Stomach smooth muscle (tissue), 2 donors: Measurements from ENCODE around the gene RUFY1.

ENCODE experiments used
- H3K27ac ChIP-seq: one replicate; pipeline ENCODE4 v1.7.0; 2013; ENCODE audit warnings: mild to moderate bottlenecking, low read length, inconsistent platforms
- H3K27me3 ChIP-seq, 2 donors: one replicate each; pipeline ENCODE4 v1.7.0; 2013; ENCODE audit warnings: low read length in 2 of 2; ENCODE audit not compliant: insufficient read depth in 2 of 2, control insufficient read depth in 1 of 2
- H3K36me3 ChIP-seq, 2 donors: one replicate each; pipeline ENCODE4 v1.7.0; 2013; ENCODE audit warnings: low read length in 2 of 2; ENCODE audit not compliant: control insufficient read depth in 2 of 2, insufficient read depth in 2 of 2
- H3K4me1 ChIP-seq: one replicate; pipeline ENCODE4 v1.7.0; 2013; ENCODE audit warnings: low read length; ENCODE audit not compliant: control insufficient read depth, insufficient read depth
- H3K4me3 ChIP-seq, 2 donors: one replicate each; pipeline ENCODE4 v1.7.0; 2013; ENCODE audit warnings: low read length in 2 of 2
- H3K9ac ChIP-seq, 2 donors: one replicate each; pipeline ENCODE4 v1.7.0; 2013; ENCODE audit warnings: low read length in 2 of 2, mild to moderate bottlenecking in 1 of 2
- H3K9me3 ChIP-seq, 2 donors: one replicate each; pipeline ENCODE4 v1.7.0; 2013; ENCODE audit warnings: low read length in 2 of 2; ENCODE audit not compliant: control insufficient read depth in 2 of 2
- donor health status: healthy.
- donor health status: Pancreatic carcinoma.

Gene RUFY1

GRCh38 chr5:179613460-179614071, 63.2 kb downstream of the RUFY1 start:
- H3K27ac ChIP-seq, result no peak overlapping the region
- H3K4me1 ChIP-seq, result peaks cover 35% of the 10 kb centered on the region
- H3K36me3 ChIP-seq, result peaks cover 70 to 75% of the 10 kb centered on the region in 2 donors
- H3K9me3 ChIP-seq, result no peaks in the 10 kb centered on the region
- no peak overlapping the region for H3K9ac ChIP-seq
- H3K27me3 ChIP-seq, result no peaks in the 10 kb centered on the region
- no peak overlapping the region for H3K4me3 ChIP-seq

- Histone ChIP-seq H3K4me1 (peaks cover 41% of the 10 kb centered on the region), H3K9ac (no peak overlapping the region), H3K9me3 (no peaks in the 10 kb centered on the region), H3K27ac (no peak overlapping the region), H3K36me3 (peaks cover 64 to 69% of the 10 kb centered on the region in 2 donors), H3K27me3 (no peaks in the 10 kb centered on the region), H3K4me3 (no peak overlapping the region)
Observed at GRCh38 chr5:179614745-179615144, 64.4 kb downstream of the RUFY1 start.

- H3K4me3 ChIP-seq, result no peak overlapping the region
- H3K9ac ChIP-seq, result no peak overlapping the region
- H3K27me3 ChIP-seq, result no peaks in the 10 kb centered on the region
- no peaks in the 10 kb centered on the region for H3K9me3 ChIP-seq
- H3K4me1 ChIP-seq, result peaks cover 44% of the 10 kb centered on the region
- H3K27ac ChIP-seq, result no peak overlapping the region
- peaks cover 59 to 65% of the 10 kb centered on the region in 2 donors for H3K36me3 ChIP-seq
Observed at GRCh38 chr5:179615203-179615602, 64.8 kb downstream of the RUFY1 start.

GRCh38 chr5:179616002-179616594, 65.7 kb downstream of the RUFY1 start:
- H3K27ac ChIP-seq, result no peak overlapping the region
- H3K27me3 ChIP-seq, result no peaks in the 10 kb centered on the region
- H3K9me3 ChIP-seq, result no peaks in the 10 kb centered on the region
- peaks cover 60 to 65% of the 10 kb centered on the region in 2 donors for H3K36me3 ChIP-seq
- no peak overlapping the region for H3K9ac ChIP-seq
- H3K4me3 ChIP-seq, result no peak overlapping the region
- H3K4me1 ChIP-seq, result peaks cover 44% of the 10 kb centered on the region

GRCh38 chr5:179617930-179618329, 67.6 kb downstream of the RUFY1 start:
- Histone ChIP-seq H3K9ac (no peak overlapping the region), H3K9me3 (no peaks in the 10 kb centered on the region), H3K4me1 (peaks cover 36% of the 10 kb centered on the region), H3K4me3 (no peak overlapping the region), H3K27me3 (no peaks in the 10 kb centered on the region), H3K27ac (no peak overlapping the region), H3K36me3 (peaks cover 56 to 66% of the 10 kb centered on the region in 2 donors)

GRCh38 chr5:179618923-179619554, 68.7 kb downstream of the RUFY1 start:
- H3K4me3 ChIP-seq, result peak overlapping the region; percentile 47 to 55
- H3K27ac ChIP-seq, result no peak overlapping the region
- no peaks in the 10 kb centered on the region for H3K9me3 ChIP-seq
- H3K9ac ChIP-seq, result peak overlapping the region in 1 of 2 donors; percentile 35
- peaks cover 30% of the 10 kb centered on the region for H3K4me1 ChIP-seq
- H3K27me3 ChIP-seq, result no peaks in the 10 kb centered on the region
- peaks cover 45 to 55% of the 10 kb centered on the region in 2 donors for H3K36me3 ChIP-seq

GRCh38 chr5:179619776-179620175, 69.4 kb downstream of the RUFY1 start:
- Histone ChIP-seq H3K4me3 (peak overlapping the region; percentile 55 to 98), H3K27ac (no peak overlapping the region), H3K4me1 (peaks cover 37% of the 10 kb centered on the region)

GRCh38 chr5:179620293-179620692, 69.9 kb downstream of the RUFY1 start:
- Histone ChIP-seq H3K36me3 (peaks cover 36 to 46% of the 10 kb centered on the region in 2 donors), H3K27me3 (no peaks in the 10 kb centered on the region), H3K9me3 (no peaks in the 10 kb centered on the region), H3K4me3 (peak overlapping the region; percentile 73 to 98), H3K4me1 (peaks cover 40% of the 10 kb centered on the region), H3K9ac (no peak overlapping the region), H3K27ac (no peak overlapping the region)

More at GRCh38 chr5:179619776-179620175, 69.4 kb downstream of the RUFY1 start:
- H3K27me3 ChIP-seq, result no peaks in the 10 kb centered on the region
- H3K9ac ChIP-seq, result no peak overlapping the region
- peaks cover 40 to 51% of the 10 kb centered on the region in 2 donors for H3K36me3 ChIP-seq
- H3K9me3 ChIP-seq, result no peaks in the 10 kb centered on the region

- H3K9me3 ChIP-seq, result no peaks in the 10 kb centered on the region
- peak overlapping the region; percentile 73 to 98 for H3K4me3 ChIP-seq
- peaks cover 40% of the 10 kb centered on the region for H3K4me1 ChIP-seq
- H3K36me3 ChIP-seq, result peaks cover 34 to 42% of the 10 kb centered on the region in 2 donors
- peak overlapping the region; percentile 41 for H3K27ac ChIP-seq
- H3K27me3 ChIP-seq, result no peaks in the 10 kb centered on the region
- H3K9ac ChIP-seq, result peak overlapping the region in 1 of 2 donors; percentile 53
Observed at GRCh38 chr5:179620703-179621350, 70.5 kb downstream of the RUFY1 start.

- Histone ChIP-seq H3K9me3 (no peaks in the 10 kb centered on the region), H3K9ac (peak overlapping the region; percentile 43 to 53), H3K4me3 (peak overlapping the region; percentile 73 to 98), H3K27me3 (no peaks in the 10 kb centered on the region), H3K36me3 (peaks cover 28 to 36% of the 10 kb centered on the region in 2 donors), H3K4me1 (peaks cover 38% of the 10 kb centered on the region), H3K27ac (peak overlapping the region; percentile 60)
Observed at GRCh38 chr5:179621551-179622214, 71.3 kb downstream of the RUFY1 start.
